NCI-H446 (cell line): ENCODE measurements around the gene ERMARD.

Source experiments
- DNase-seq, 2 experiments: peaks; one replicate each; lab custom pipeline; 2025; lab: John Stamatoyannopoulos, UW

The ERMARD gene

DNA sequence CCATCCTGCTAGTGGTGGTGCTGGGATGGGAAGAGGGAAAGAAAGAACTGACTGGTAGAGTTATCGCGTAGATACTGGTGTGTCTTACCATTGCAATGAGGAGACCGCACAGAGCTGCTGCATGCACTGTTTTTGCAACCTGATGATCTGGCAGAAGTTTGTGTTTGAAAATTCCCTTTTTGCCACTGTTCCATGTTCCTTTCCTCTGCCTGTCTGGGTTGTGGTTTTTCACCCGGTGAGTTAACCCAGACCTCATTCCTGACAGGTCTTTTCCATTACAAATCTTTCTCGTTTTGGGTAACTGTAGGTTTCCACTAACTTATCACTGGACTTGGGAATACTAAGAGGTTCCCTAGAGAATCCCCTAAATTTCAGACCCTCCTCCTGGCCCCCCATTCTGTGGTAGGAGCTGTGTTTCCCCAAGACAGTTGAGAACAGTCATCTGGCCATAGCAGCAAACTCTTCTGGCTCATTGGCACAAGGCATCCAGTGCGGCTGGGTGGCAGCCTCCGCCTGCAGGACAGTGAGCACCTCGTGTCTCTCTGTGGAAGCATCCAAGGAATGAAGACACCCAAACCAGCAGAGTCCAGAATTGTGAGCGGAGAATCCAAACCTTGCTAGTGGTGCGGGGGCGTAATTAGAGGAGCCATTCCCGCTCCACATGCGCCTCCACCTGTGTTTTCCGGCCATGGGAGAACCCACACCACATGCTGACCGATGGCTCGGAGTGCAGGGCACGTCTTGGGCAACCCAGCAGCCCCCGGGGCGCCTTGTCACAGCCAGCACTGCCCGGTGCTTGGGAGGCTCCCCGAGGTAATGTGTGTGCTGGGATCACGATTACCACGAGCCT, 32.8 kb downstream of the ERMARD start:
- DNase-seq, result no peak

DNA sequence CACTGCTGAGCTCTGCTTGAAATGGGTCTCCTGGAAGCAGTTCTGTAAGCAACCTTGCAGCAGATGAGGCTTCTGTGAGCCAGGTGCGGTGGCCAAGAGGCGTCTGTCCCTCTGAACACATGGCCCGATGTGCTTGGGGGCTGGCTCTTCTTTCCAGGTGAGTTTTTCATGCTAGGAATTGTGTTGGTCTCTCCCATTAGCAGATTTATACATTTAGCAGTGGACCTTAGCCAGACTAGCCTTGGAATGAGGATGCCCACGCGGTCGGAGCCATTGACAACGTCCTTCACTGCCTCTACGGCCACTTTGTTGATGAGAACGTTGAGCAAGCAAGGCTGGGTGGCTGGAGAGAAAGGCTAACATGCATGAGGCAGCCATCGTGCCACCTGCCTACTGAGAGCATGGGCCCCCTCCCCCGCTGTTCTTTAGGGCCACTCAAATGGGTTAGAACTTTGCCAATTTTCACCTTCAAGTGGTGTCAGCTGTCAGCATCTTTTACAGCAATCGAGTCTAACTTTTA, 33.5 kb downstream of the ERMARD start:
- DNase-seq, result no peak

DNA sequence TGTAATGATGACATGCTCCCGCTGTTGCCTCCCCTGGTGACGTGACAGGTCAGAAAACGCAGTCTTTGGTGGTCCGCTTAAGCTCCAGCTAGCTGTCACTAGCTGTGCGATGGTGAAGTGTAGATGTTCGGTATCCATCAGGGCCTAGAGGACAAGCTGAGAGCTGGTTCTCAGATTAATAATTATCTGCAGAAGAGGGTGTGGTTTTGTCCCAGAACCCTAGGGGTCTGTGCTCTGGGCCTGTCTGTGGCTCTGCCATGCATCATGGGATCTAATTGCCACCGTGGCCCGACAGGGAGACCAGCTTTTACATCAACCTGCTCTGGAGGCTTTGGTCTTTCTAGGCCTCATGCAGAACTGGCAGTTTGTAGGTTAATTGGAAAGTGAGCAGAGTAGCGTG, 34.1 kb downstream of the ERMARD start:
- DNase-seq, result no peak

DNA sequence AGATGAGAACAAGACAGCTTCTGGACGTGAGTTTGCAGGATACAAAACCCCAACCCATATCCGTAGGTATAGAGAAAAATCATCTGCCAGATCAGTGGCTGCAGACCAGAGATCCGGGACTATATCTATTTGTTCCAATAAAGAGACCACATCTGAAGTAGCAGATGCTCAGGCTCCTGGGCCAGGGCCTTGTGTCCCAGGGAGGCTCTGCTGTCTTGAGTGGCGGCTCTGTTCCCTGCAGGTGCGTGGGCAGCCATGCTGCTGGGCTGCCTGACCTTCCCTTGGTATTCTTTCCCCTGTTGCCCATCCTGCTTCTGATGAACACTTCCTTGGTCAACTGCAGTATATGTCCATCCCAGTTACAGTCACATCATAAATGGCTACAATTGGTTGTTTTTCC, 34.9 kb downstream of the ERMARD start:
- DNase-seq, result no peak

DNA sequence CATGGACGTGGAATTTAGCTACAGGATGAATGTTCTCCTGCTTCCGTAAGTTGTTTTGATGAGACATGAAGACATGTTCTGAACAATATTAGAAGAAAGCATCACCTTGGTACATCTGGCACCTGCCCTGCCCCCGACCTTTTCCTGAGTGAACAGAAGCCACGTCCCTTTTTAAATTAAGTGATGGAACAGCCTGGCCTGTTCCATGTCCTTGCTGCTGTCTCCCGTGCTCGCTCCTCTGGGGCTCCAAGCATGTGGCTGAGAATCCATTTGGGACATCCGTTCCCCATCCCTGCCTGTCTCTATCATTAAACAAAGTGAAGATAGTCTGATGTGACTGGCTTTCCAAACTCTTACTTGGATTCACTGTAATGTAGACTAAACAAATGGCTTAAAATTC, 36.4 kb downstream of the ERMARD start:
- DNase-seq, result no peak

DNA sequence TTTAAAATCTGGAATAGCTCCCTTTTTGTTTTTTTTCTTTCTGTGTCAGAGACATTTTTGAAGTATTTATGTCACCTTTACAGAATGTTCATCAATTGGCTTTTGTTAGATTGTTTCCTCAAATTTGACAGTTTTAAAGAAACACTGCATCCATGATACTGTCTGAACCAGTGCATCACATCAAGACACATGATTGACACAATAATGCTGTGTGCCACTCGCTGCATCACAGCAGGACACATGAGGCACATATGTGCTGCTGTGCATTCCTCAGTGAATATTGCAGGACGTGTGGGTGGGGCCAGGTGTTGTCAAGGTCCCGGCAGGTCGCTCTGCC, 37.4 kb downstream of the ERMARD start:
- no peak for DNase-seq

DNA sequence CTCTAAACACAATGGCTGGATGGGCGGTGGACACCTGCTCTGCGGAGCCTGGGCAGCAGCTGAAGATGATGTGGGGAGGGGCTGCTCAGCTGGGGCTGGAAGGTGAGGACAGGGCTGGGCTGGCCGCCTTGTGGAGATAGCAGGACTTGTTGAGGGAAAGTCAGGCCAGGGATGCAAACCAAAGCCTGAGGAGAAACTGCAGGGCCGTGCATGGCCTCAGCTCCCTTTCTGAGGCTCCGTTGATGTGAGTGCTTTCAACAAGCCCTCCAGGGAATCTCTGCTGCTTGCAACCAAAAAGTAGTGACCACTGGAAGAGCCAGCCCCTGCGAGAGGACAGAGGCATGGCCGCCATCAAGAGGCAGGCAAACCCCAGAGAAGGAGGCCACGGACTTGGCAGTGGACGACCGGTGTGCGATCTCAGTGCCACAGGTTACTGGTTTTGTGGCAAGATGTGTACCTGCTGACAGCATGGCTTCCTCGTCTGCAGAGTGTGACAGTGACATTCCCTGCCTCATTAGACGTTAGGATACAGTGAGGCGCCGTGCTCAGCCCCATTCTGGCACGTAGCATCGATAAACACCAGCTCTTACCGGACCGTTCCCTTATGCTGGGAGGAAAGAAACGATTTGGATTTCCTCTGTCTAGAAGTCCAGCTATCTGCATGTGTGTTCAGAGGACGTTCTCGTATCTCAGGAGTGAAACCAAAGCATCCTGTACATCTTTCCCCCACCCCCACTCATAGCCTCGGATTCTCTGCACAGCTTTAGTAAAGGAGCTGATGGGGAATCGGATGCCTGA, 37.9 kb downstream of the ERMARD start:
- no peak for DNase-seq

DNA sequence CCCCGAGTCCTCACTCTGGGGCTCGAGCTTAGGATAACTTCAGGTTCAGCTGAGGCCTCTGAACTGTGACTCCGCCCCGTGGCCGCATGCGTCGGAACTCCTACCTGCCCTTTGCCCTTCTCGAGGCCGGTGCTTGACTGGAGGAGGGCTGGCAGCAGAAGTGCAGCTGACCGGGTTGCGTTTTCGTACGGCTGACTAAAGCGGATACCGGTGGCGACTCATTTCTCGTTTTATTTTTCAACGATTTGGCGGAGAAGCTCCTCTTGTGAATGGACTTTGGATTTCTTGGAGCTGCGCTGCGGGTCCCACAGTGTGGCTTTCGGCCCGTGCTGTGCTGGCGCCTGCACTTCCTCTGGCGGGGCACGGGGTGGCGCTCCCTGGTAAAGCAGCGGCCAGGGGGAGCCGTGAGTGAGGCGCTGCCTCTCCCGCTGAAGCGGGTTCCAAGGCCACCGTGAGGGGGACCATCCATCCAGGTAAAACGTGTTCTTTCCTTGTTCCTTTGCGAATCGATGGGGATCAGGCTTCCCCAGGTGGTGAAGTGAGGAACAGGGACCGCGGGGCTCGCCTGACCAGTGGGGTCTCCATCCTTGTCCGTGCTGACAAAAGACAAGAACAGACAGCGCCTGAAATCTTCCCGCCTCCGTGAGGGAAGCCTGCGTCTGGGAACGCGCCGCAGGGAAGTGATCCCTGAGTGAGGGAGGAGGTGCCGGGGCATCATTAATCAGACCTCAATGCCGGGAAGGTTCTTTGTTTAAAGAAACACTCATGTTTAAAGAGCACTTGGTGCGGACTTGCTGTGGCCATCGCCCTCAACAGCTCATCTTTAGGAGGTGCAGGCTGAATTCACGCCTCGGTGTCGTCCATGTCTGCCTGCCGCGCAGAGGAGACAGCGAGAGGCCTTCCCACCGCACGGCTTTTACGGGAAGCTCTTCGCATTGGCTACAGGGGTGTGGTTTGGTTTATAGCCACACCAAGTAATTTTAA, 38.8 kb downstream of the ERMARD start:
- DNase-seq, result peak in 1 of 2 experiments; percentile 51

DNA sequence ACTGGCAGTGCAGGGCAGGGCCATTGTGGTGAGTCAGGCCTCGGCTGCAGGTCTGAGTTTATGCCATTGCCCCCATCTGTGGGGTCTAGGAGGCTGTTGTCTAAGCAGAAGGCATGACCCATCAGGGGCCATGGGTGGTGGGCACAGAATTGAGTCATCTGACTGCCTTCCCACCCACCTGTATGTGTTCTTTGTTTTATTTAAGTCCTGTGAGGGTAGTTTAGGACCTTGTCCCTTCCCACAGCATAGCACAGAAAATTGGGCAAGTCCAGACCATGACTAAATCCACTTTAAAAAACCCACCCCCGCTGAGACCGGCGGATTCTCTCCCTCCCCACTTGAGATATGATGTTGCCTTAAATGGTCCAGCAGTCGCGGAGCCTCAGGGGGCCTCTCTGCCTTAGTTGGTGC, 40.3 kb downstream of the ERMARD start:
- DNase-seq, result no peak

DNA sequence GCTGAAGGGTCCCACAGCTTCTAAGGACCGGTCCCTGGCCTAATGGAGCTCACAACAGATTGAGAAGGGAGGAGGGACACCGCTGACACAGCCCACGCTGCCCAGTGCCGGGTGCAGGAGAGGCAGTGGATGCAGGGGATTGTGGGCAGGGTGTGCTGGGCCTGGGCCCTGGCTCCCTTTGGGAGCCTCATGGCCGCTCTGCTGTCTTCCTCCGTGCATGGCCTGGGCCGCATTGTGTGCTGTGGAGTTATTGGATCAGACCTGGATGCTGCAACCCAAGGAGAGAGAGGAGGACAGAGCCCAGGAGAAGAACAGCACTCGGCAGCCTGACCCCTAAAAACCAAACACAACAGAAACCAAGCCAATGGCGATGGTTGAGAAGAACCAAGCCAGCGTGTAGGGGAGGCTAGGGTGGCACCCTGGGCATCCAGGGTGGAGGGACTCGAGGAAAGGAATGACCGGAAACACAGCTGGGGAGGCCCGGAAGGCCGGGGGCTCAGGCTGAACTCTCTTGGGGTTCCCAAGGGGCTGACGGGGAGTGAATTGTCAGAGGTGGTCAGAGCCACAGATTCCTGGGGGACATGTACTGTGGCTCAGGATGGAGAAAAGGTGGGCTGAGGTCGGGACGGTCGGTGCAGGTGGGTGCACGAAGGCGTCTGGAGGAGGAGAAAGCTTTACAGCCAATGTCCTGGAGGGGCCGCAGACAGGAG, 41.0 kb downstream of the ERMARD start:
- no peak for DNase-seq

DNA sequence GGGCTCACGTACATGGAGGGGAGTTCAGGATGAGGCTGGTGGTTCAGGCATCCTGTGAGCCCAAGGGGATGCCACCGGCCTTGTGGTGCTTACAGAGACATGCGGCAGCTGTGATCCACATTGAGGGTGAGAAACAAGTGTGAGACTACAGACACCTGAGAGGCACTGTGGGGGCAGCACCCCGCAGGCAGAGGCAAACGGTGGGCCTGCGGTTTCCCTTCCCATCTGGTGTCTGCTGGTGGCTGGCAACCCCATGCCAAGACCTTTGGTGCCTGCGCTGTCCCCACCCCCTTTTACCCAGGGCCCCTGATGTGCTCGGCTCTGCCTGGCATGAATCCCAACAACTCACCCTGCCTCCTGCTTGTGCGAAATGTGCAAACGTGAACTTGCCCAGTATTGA, 42.0 kb downstream of the ERMARD start:
- DNase-seq, result no peak

DNA sequence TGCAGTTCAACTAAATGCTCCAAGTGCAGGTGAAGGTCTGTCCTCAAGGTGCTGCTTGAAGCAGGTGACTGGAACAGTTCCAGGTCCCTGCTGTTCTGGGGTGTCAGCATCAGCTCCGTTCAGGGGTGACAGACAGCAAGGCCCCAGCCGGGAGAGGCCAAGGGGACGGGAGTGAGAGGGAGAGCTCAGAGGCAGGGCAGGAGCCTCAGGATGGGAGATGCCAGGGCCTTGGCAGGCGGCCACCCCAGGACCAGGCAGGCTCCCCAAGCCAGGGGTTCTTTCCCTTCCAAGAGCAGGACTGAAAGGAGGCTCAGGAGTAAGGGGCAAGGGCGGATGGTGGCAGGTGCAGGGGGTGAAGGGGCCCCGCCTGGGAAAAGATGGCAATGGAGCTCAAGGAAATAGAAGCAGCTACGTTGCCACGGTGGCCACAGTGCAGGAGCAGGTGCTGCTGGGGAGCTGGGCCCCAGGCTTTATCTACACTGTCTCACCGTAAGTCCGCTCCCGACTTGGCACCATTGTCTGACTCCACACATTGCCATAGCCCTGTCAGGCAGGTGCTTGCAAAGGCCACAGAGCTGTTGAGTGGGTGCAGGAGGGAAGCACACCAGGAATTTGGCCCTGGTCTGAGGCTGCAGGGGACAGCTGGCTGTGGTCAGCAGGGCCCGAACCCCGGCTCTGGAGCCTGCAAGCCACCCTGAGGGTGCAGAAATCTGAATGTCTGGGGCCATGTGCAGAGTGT, 43.1 kb downstream of the ERMARD start:
- DNase-seq, result no peak

DNA sequence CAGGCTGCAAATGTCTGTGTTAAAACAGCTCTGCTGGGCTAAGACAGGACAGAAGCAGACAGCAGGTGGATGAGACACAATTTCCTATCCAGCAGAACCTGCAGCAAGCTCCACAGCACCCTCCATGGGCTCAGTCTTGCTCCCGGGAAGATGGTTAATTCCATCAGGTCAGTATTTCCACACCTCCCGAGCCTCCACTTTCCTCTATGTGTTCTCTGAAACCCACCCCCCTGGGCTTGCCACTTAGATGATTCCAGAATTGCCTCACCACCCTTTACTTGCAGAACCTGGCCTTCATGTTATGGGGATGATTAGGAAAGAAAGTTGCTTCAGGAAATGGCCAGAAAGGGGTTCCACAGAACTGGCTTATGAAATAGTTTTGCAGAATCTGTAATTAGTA, 43.8 kb downstream of the ERMARD start:
- DNase-seq, result no peak

DNA sequence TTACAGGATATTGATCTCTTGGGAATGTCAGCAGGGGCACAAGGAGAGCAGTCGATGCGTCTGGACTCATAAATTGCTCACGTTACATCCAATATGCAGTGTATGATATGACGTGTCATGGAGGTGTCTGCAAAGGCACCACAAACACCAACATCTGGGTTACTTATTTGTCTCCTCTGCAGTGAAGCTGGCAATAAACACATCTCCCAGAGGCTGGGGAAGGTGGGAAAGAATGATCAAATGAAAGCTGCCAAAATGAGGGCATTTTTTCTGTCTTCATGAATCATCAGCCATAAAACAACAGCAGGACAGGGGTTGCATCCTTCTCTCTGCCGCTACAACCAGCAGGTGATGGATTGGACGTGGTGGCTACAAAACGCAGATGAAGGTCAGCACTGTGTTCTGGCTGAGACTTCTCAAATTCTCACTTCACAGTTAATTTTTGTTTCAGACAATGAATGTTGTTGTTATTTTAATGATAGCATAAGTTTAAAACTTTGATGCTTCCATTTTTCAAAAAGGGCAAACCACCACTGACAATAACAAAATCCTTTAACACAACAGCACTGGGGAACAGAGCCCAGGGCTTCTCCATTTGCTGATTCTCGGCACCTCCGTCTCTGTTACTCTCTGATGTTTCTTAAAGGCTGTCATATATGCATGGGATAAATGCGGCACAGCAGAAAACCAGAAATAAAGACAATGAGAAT, 47.5 kb downstream of the ERMARD start:
- no peak for DNase-seq

DNA sequence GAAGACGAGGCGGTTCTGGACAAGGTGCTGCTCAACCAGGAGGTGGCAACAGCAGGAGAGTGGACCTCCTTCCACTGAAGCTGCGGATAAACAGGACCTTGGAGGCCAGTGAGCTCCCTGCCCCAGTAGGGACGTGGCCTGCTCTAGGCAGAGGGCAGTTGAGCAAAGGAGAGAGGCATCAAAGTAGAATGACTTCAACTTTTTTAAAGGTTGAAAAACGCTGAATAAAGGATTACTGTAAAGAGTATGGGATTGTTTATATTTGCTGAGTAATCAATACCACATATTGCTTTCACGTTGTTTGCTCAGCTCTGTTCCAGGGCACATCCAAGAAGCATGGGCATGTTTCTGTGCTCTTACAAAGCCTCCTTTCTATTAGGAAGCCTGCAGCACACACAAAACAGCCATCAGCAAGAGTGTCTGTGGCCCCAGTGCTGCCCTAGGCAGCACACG, 48.1 kb downstream of the ERMARD start:
- no peak for DNase-seq

DNA sequence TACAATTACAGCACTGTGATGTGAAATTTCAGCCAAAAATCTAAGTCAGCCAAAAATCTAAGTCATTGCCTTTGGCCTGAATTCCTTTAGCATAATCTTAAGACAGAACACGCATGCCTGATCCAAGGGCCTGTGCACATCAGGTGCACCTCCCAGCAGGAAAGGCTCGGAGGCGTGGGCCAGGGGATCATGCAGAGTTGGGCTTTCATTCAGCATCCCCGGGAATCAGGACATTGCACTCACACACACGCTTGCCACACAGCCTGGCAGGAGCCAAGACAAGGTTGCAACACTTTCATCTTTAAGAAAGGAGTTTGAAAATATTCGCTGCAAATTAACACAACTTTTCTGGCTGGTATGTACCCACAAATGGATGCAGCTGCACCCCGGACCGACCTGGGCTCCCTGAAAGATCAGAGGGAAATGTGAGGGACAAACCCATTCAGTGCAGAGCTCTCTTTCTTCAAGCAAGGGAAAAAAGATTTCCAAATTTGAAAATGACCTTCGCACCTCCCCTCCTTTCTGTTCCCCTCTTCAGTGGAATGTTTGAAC, 48.8 kb downstream of the ERMARD start:
- no peak for DNase-seq

DNA sequence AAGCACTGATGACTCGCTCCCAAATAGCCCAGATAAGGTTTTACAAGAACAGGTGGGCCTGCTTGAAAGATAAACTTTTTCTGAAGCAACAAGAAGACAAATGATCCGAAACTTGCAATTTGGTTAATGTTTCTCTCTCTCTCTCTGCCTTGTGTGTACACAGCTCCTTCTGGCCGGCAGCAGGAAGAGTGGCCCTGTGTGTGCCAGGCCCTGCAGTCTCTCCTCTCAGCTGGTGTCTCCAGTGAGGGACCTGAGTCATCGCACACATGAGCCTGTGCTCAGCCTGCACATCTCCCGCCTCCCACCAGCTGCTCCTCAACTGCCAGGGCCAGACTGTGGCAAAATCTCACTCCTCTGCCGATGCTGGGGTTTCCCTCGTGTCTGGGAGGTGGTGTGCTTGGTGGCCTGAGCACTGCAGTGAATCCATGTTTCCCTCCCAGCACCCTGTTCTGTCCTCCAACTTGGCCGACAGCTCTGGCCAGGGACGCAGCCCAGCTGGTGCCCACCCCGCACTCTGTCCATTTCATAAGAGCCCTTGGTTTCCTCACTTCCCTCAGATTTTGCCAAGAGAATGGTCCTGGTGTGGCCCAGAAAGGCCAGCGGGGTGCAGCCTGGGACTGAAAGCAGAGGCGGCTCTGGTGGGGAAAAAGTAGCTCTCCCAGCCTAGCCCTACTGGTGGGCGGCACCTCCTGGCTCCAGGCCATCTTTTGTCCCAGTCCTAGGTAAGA, 49.4 kb downstream of the ERMARD start:
- peak in 1 of 2 experiments; percentile 61 for DNase-seq

DNA sequence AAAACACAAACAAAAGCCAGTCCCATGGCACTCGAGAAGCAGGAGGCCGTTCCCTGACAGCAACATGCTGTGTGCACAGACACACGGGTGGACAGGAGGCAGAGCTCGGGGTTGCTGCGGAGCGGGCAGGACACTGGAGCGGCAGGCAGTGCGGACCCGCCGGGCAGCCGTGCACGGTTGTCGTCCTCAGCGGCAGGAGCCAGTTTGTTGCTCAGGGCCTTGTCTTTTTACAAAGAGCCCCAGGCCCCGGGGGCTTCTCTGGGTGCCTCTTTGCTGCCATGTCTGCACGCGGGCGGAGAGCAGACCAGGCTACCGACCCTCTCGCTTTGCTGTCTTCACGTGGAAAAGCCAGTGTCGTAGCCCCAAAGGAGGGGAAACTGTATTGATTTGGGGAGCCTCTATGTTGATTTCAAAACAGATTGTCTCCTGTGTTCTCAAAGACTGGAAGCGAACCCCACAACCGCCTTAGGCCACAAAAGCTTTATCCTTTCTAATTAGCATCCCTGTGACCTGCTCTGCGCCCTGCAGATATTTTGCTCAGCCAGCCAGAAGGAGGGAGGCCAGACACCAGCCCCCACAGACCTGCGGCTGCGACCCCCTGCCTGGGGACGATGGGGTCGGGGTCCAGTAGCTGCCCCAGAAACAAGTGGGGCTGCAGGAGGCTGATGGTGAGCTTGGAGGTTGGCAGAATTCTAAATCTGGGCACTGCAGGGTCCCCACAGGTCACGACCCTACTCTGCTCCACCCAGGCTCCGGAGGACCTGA, 50.2 kb downstream of the ERMARD start:
- DNase-seq, result no peak
